ENCODE data around the gene PIP4K2B.

PIP4K2B gene

DNA sequence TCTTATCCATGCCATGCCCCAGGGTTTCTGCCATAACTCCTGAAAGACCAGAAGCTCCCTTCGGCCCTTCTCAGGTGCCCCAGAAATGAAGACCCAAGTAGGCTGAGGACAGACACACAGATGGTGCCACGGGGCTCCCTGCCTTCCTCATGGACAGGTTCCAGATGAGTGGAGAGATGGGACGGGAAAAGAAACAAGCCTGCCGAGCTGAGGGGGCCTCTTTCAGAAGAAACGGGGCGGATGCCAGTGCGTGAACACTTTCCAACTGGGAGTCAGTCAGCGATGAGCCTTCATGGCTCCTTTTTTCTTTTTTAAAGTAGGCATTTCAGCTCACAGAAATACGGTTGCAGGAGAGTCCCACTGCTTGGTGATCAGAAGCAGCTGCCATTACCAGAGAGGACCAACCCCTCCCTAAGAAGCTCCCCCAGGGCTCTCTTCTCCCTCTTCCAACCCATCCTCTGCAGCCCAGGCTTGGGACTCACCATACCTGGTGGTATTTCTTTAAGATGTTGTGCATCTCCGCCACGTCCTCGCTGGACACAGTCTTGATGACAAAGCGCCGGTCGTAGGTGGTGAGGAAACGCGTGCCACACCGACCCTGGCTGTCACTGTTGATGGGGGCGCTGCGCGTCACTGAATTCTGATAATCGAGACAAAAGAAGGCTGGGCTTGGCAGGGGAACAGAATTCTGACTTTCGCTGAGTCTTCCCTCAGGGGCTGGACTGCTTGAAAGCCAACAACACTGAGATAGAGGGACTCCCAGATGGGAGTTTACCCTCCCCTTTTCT is 19.2 kb downstream of the PIP4K2B start:
- H3K4me1 ChIP-seq (ENCODE audit: control insufficient read depth, insufficient read depth, low read length), result peaks cover 2% of the 10 kb centered on the region
- H3K27me3 ChIP-seq (ENCODE audit: control insufficient read depth in 1 of 2, insufficient read depth in 2 of 2, low read length in 2 of 2), result no peaks in the 10 kb centered on the region
- H3K9ac ChIP-seq (ENCODE audit: low read length in 2 of 2), result no peak overlapping the region
- H3K36me3 ChIP-seq (ENCODE audit: control insufficient read depth in 2 of 2, insufficient read depth in 2 of 2, low read length in 2 of 2), result peaks cover 80 to 82% of the 10 kb centered on the region in 2 donors
- H3K4me3 ChIP-seq (ENCODE audit: low read length in 2 of 2), result no peak overlapping the region
- H3K9me3 ChIP-seq (ENCODE audit: control insufficient read depth in 2 of 2, low read length in 2 of 2), result no peaks in the 10 kb centered on the region
- H3K27ac ChIP-seq (ENCODE audit: low read length), result no peak overlapping the region

DNA sequence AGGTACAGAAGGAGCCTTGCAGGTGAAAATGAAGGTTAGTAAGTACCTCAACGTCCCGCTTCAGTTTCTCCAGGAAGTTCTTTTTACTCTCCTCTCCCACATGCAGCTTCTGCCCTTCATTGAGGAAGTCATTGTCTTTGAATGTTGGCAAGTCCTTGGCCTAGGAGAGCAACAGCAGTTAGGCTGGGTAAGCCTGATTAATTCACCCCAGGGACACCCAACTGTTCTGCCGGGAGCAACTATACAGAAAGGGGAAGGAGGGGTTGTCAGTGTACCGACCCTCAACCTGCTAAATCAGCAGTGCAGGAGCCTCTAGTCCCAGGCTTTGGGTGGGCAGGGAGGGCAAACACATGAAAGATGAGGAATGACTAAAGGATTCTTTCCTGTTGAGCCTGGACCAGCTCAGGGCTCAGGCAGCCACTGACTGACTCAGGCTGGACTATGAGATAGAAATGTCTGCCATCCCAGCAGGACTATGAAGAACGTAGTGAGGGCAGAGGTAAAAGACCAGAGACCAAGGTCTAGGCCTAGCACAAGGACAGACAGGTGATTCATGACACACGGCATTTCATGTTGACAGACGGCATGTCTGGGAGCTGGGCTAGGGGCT is 21.6 kb downstream of the PIP4K2B start:
- Histone ChIP-seq H3K4me1 (ENCODE audit: control insufficient read depth, insufficient read depth, low read length) (peaks cover 2% of the 10 kb centered on the region), H3K27me3 (ENCODE audit: control insufficient read depth in 1 of 2, insufficient read depth in 2 of 2, low read length in 2 of 2) (no peaks in the 10 kb centered on the region), H3K27ac (ENCODE audit: low read length) (no peak overlapping the region), H3K9me3 (ENCODE audit: control insufficient read depth in 2 of 2, low read length in 2 of 2) (no peaks in the 10 kb centered on the region), H3K9ac (ENCODE audit: low read length in 2 of 2) (no peak overlapping the region), H3K4me3 (ENCODE audit: low read length in 2 of 2) (no peak overlapping the region), H3K36me3 (ENCODE audit: control insufficient read depth in 2 of 2, insufficient read depth in 2 of 2, low read length in 2 of 2) (peaks cover 80 to 82% of the 10 kb centered on the region in 2 donors)

DNA sequence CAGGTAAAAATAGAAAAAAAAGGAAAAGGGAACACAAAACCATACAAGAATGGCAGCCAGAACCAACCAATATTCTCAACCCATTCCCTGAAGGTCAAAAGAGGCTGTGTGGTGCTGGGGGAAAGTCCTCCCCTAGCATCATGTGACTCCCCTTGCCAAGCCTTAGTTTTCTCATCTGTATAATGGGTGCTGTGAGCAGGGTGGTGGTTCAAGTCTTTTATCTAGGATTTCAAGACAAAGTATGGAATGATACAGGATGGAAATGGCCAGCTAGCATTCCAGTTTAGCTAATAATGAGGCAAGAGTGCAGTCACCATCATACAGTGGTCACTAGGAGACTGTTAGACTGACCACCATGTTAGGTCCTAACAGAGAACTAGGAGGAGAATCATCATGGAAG is 26.1 kb downstream of the PIP4K2B start:
- no peak overlapping the region for H3K9ac ChIP-seq (ENCODE audit: low read length in 2 of 2)
- H3K36me3 ChIP-seq (ENCODE audit: control insufficient read depth in 2 of 2, insufficient read depth in 2 of 2, low read length in 2 of 2), result peaks cover 71 to 75% of the 10 kb centered on the region in 2 donors
- H3K27me3 ChIP-seq (ENCODE audit: control insufficient read depth in 1 of 2, insufficient read depth in 2 of 2, low read length in 2 of 2), result no peaks in the 10 kb centered on the region
- H3K4me1 ChIP-seq (ENCODE audit: control insufficient read depth, insufficient read depth, low read length), result no peaks in the 10 kb centered on the region
- H3K9me3 ChIP-seq (ENCODE audit: control insufficient read depth in 2 of 2, low read length in 2 of 2), result no peaks in the 10 kb centered on the region
- no peak overlapping the region for H3K4me3 ChIP-seq (ENCODE audit: low read length in 2 of 2)
- H3K27ac ChIP-seq (ENCODE audit: low read length), result no peak overlapping the region

DNA sequence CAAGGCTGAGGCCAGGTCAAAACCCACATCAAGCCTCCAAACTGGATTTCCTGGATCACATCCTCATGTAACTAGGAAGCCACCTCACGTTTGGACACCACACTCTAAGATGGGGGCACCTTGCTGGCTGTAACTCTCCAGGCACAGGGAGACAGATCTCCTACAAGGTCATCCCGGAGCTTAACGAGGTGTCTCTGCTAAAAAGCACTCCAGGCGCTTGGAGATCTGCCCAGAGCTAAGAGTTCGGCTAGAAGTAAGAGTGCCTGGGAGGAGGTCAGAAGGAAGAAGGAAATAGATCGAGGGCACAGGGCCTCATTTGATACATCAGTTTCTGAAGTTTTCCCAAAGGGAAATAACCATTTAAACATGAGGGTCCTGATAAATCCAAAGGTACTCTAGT is 30.9 kb downstream of the PIP4K2B start:
- Histone ChIP-seq H3K4me3 (ENCODE audit: low read length in 2 of 2) (no peak overlapping the region), H3K36me3 (ENCODE audit: control insufficient read depth in 2 of 2, insufficient read depth in 2 of 2, low read length in 2 of 2) (peaks cover 67 to 74% of the 10 kb centered on the region in 2 donors), H3K27ac (ENCODE audit: low read length) (no peak overlapping the region), H3K9me3 (ENCODE audit: control insufficient read depth in 2 of 2, low read length in 2 of 2) (no peaks in the 10 kb centered on the region), H3K27me3 (ENCODE audit: control insufficient read depth in 1 of 2, insufficient read depth in 2 of 2, low read length in 2 of 2) (no peaks in the 10 kb centered on the region), H3K9ac (ENCODE audit: low read length in 2 of 2) (no peak overlapping the region), H3K4me1 (ENCODE audit: control insufficient read depth, insufficient read depth, low read length) (no peaks in the 10 kb centered on the region)

GRCh38 chr17:38766341-38766740 is 33.0 kb downstream of the PIP4K2B start:
- Histone ChIP-seq H3K9ac (ENCODE audit: low read length in 2 of 2) (no peak overlapping the region), H3K4me3 (ENCODE audit: low read length in 2 of 2) (no peak overlapping the region), H3K9me3 (ENCODE audit: control insufficient read depth in 2 of 2, low read length in 2 of 2) (no peaks in the 10 kb centered on the region), H3K27ac (ENCODE audit: low read length) (no peak overlapping the region), H3K36me3 (ENCODE audit: control insufficient read depth in 2 of 2, insufficient read depth in 2 of 2, low read length in 2 of 2) (peaks cover 68 to 71% of the 10 kb centered on the region in 2 donors), H3K27me3 (ENCODE audit: control insufficient read depth in 1 of 2, insufficient read depth in 2 of 2, low read length in 2 of 2) (no peaks in the 10 kb centered on the region), H3K4me1 (ENCODE audit: control insufficient read depth, insufficient read depth, low read length) (no peaks in the 10 kb centered on the region)

GRCh38 chr17:38762231-38762630 is 37.1 kb downstream of the PIP4K2B start:
- Histone ChIP-seq H3K27me3 (ENCODE audit: control insufficient read depth in 1 of 2, insufficient read depth in 2 of 2, low read length in 2 of 2) (no peaks in the 10 kb centered on the region), H3K4me1 (ENCODE audit: control insufficient read depth, insufficient read depth, low read length) (no peaks in the 10 kb centered on the region), H3K9me3 (ENCODE audit: control insufficient read depth in 2 of 2, low read length in 2 of 2) (no peaks in the 10 kb centered on the region), H3K9ac (ENCODE audit: low read length in 2 of 2) (peak overlapping the region in 1 of 2 donors; percentile 13), H3K4me3 (ENCODE audit: low read length in 2 of 2) (no peak overlapping the region), H3K36me3 (ENCODE audit: control insufficient read depth in 2 of 2, insufficient read depth in 2 of 2, low read length in 2 of 2) (peaks cover 50% of the 10 kb centered on the region in 2 donors), H3K27ac (ENCODE audit: low read length) (no peak overlapping the region)

GRCh38 chr17:38761612-38762011 is 37.7 kb downstream of the PIP4K2B start:
- no peak overlapping the region for H3K9ac ChIP-seq (ENCODE audit: low read length in 2 of 2)
- no peaks in the 10 kb centered on the region for H3K27me3 ChIP-seq (ENCODE audit: control insufficient read depth in 1 of 2, insufficient read depth in 2 of 2, low read length in 2 of 2)
- H3K4me1 ChIP-seq (ENCODE audit: control insufficient read depth, insufficient read depth, low read length), result no peaks in the 10 kb centered on the region
- H3K36me3 ChIP-seq (ENCODE audit: control insufficient read depth in 2 of 2, insufficient read depth in 2 of 2, low read length in 2 of 2), result peaks cover 46 to 48% of the 10 kb centered on the region in 2 donors
- no peak overlapping the region for H3K4me3 ChIP-seq (ENCODE audit: low read length in 2 of 2)
- H3K27ac ChIP-seq (ENCODE audit: low read length), result no peak overlapping the region
- H3K9me3 ChIP-seq (ENCODE audit: control insufficient read depth in 2 of 2, low read length in 2 of 2), result no peaks in the 10 kb centered on the region

DNA sequence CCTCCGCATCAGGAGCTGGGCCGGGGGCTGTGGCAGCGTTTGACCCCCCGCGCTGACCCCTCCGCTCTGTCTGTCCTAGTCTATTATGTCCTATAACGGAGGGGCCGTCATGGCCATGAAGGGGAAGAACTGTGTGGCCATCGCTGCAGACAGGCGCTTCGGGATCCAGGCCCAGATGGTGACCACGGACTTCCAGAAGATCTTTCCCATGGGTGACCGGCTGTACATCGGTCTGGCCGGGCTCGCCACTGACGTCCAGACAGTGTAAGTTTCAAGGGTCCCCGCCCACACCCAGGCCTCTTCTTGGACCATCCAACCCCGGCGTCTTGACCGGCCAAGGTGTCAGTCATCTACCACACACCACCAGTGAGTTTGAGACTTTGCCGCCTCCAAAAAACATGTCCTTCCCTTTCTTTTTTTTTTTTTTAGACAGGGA is 46.3 kb downstream of the PIP4K2B start:
- H3K27ac ChIP-seq (ENCODE audit: low read length), result peak overlapping the region; percentile 85
- peak overlapping the region; percentile 89 to 99 for H3K4me3 ChIP-seq (ENCODE audit: low read length in 2 of 2)
- H3K4me1 ChIP-seq (ENCODE audit: control insufficient read depth, insufficient read depth, low read length), result peaks cover 40% of the 10 kb centered on the region

GRCh38 chr17:38752308-38753070 is 46.9 kb downstream of the PIP4K2B start, which contains the start of gene PSMB3:
Gene PSMB3, plus strand, starts transcription at chr17:38752741. Its CDS starts 86 bp downstream, at chr17:38752827.
- Histone ChIP-seq H3K9ac (ENCODE audit: low read length in 2 of 2) (peak within 1 kb of the TSS; percentile 94 to 97), H3K27me3 (ENCODE audit: control insufficient read depth in 1 of 2, insufficient read depth in 2 of 2, low read length in 2 of 2) (peaks cover 3 to 10% of the 10 kb centered on the region in 2 donors), H3K4me1 (ENCODE audit: control insufficient read depth, insufficient read depth, low read length) (peaks cover 44% of the 10 kb centered on the region), H3K27ac (ENCODE audit: low read length) (peak within 1 kb of the TSS; percentile 85), H3K9me3 (ENCODE audit: control insufficient read depth in 2 of 2, low read length in 2 of 2) (no peaks in the 10 kb centered on the region), H3K36me3 (ENCODE audit: control insufficient read depth in 2 of 2, insufficient read depth in 2 of 2, low read length in 2 of 2) (peaks cover 7 to 8% of the 10 kb centered on the region in 2 donors), H3K4me3 (ENCODE audit: low read length in 2 of 2) (peak within 1 kb of the TSS; percentile 89 to 99)

More for the DNA sequence above, 46.3 kb downstream of the PIP4K2B start:
- peaks cover 8 to 9% of the 10 kb centered on the region in 2 donors for H3K36me3 ChIP-seq (ENCODE audit: control insufficient read depth in 2 of 2, insufficient read depth in 2 of 2, low read length in 2 of 2)
- H3K9ac ChIP-seq (ENCODE audit: low read length in 2 of 2), result peak overlapping the region; percentile 94 to 97
- peaks cover 3 to 10% of the 10 kb centered on the region in 2 donors for H3K27me3 ChIP-seq (ENCODE audit: control insufficient read depth in 1 of 2, insufficient read depth in 2 of 2, low read length in 2 of 2)
- no peaks in the 10 kb centered on the region for H3K9me3 ChIP-seq (ENCODE audit: control insufficient read depth in 2 of 2, low read length in 2 of 2)

- Histone ChIP-seq H3K27ac (ENCODE audit: low read length) (peak overlapping the region; percentile 85), H3K4me1 (ENCODE audit: control insufficient read depth, insufficient read depth, low read length) (peaks cover 48% of the 10 kb centered on the region), H3K9me3 (ENCODE audit: control insufficient read depth in 2 of 2, low read length in 2 of 2) (no peaks in the 10 kb centered on the region), H3K27me3 (ENCODE audit: control insufficient read depth in 1 of 2, insufficient read depth in 2 of 2, low read length in 2 of 2) (peaks cover 3 to 10% of the 10 kb centered on the region in 2 donors), H3K4me3 (ENCODE audit: low read length in 2 of 2) (peak overlapping the region; percentile 85 to 99), H3K36me3 (ENCODE audit: control insufficient read depth in 2 of 2, insufficient read depth in 2 of 2, low read length in 2 of 2) (peaks cover 7 to 8% of the 10 kb centered on the region in 2 donors), H3K9ac (ENCODE audit: low read length in 2 of 2) (peak overlapping the region; percentile 51 to 61)
These were observed 47.5 kb downstream of the PIP4K2B start for GRCh38 chr17:38751808-38752307.

All from stomach smooth muscle (tissue), 2 donors.